LNCaP clone FGC (cell line): Measurements from ENCODE around the gene ID2.

Experiments
- DNase-seq: peaks from one replicate; pipeline ENCODE4 v3.0.0-alpha.2; 2011; ENCODE audit warnings: low read depth
- H3K4me3 ChIP-seq: 2 replicates; pipeline ENCODE4 v1.5.1; 2011; ENCODE audit warnings: mild to moderate bottlenecking, low read depth, low read length, control low read depth
- TF ChIP-seq, protein P1 (sequence below): IDR thresholded peaks from 2 replicates; pipeline ENCODE4 v1.5.1; 2012; ENCODE audit warnings: mild to moderate bottlenecking; ENCODE audit not compliant: control insufficient read depth, insufficient read depth; ENCODE audit errors: extremely low read depth

The ID2 gene

DNA sequence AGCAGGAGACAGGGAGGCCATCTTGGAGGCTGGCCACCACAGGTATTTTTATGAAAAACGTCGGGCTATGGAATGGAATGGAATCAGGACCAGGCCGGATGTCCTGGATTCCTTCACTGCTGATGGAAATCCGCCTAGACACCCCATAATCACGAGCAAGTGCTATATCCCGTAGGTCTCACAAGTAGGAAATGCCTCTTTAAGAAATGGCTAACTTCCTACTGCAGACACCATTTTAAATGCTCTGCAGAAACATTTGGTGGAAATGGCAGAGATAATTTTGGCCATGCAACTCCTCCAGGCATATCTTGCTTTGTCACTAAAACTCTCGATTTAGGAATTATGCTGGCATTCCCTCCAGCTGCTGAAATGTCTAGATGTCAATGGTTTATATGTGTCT lies 18.0 kb downstream of the ID2 start:
- no peak for DNase-seq
- TF ChIP-seq, protein P1, sequence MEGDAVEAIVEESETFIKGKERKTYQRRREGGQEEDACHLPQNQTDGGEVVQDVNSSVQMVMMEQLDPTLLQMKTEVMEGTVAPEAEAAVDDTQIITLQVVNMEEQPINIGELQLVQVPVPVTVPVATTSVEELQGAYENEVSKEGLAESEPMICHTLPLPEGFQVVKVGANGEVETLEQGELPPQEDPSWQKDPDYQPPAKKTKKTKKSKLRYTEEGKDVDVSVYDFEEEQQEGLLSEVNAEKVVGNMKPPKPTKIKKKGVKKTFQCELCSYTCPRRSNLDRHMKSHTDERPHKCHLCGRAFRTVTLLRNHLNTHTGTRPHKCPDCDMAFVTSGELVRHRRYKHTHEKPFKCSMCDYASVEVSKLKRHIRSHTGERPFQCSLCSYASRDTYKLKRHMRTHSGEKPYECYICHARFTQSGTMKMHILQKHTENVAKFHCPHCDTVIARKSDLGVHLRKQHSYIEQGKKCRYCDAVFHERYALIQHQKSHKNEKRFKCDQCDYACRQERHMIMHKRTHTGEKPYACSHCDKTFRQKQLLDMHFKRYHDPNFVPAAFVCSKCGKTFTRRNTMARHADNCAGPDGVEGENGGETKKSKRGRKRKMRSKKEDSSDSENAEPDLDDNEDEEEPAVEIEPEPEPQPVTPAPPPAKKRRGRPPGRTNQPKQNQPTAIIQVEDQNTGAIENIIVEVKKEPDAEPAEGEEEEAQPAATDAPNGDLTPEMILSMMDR: no peak
- no peak overlapping the region for H3K4me3 ChIP-seq

DNA sequence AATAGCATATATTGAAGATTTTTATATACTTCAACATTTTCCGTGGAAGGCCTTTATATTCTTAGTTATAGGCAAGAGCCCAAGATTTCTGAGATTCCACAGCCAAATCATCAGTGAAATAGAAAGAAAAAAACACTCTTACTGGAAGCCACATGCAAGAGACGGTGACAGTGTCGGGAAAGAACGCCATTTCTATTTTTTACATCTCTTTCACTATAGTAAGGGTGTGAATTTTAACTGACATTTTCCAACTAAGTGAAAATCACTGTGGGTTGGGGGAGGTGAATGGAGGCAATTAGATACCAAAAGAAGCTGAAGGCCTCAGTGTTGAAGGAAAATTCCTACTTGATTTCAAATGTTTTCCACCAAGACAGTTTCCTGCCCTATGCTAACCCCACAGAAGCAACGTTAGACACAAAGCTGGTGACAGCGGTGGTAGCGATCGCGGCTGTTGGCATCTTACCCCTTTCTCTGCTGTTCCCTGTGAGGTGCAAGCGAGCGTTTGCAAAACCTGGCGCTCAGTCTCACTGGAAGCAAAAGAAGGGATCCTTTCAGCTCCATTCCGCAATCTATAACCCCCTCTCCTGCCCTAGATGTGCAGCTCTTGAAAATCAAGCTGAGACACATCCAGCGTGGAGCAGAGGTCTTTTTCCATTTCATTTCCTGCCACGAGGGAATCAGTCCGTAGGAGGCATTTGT lies 20.0 kb downstream of the ID2 start:
- TF ChIP-seq, protein P1: no peak
- H3K4me3 ChIP-seq: no peak overlapping the region
- DNase-seq: no peak

DNA sequence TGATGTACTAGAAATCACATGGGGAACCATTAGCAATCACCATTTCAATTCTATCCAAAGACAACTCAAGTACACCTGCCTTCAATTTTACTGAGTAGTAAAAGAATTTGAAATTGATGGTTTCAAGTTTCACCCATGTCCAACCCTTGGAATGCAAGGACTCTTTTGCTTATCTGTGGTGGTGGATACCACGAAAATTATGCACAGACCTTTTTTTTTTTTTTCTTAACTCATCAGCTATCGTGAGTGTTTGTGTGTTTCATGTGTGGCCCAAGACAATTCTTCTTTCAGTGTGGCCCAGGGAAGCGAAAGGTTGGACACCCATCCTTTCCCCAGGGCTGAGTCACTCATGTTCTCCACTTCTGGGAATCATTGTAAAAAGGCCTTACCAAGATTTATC lies 23.1 kb downstream of the ID2 start:
- TF ChIP-seq, protein P1: no peak
- no peak for DNase-seq
- H3K4me3 ChIP-seq: no peak overlapping the region

DNA sequence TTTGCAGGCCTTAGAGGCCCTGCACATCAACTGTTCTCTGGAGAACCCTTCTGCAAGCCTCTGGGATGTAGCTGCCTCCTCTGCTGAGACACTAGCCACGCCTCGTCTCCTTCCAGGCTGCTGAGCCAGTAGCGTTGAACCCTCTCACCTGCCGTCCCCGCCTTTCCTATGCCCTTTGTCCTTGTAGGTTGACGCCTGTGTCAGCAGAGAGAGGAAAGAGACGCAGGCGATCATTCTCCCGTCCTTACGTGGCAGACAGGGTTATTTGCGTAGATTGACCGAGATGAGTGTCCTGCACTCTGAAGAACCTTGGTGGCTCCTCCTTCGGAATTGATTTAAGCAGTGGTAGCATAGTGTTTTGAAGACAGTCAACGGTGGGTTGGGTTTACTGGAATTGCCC lies 27.8 kb downstream of the ID2 start:
- DNase-seq: no peak

DNA sequence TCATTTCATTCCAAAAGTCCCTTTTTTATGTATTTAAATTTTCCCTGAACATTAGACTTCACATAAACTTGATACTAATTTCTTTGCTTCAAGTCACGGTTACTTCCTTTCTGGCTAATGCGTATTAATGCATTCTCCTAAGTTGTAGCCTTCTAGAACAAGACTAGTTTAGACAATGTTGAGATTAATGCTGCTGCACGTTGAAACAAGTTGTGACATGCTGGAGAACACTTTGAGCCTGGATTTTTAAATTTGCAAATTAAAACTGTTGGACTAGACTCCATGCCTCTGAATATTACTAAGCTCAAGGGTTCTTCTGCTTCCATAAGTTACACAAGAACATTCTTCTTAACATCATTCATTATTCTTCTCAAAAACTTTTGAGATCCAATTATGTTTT lies 29.1 kb downstream of the ID2 start:
- no peak overlapping the region for H3K4me3 ChIP-seq
- no peak for DNase-seq
- TF ChIP-seq, protein P1: no peak

More for the DNA sequence above, 27.8 kb downstream of the ID2 start:
- TF ChIP-seq, protein P1: no peak
- no peak overlapping the region for H3K4me3 ChIP-seq

DNA sequence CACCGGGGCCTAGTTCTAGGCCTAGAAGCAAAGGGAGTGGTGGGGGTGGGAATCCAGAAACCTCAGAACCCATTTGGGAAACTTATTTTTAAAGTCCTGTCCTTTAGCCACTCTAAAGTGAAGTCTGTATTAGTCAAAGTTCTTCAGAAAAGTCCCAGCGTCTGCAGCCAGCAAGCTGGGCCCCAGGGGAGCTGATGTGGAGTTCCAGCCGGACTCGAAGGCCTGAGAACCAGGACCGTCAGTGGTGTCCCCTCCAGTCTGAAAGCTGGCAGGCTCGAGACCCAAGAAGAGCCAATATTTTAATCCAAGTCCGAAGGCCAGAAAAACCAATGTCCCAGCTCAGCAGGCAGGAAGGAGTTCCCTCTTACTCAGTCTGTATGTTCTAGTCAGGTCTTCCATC lies 32.4 kb downstream of the ID2 start:
- TF ChIP-seq, protein P1: no peak
- H3K4me3 ChIP-seq: no peak overlapping the region

DNA sequence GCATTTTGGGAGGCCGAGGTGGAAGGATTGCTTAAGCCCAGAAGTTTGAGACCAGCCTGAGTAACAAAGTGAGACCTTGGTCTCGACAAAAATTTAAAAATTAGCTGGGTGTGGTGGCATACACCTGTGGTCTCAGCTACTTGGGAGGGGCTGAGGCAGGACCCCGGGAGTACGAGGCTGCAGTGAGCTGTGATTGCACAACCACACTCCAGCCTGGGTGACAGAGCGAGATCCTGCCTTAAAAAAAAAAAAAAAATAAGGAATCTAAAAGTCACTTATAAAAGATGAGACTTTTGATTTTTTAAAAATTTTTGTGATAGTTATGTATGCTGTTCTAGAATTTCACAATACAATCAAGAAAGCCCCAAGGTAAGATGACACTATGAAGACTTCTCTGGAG lies 33.1 kb downstream of the ID2 start:
- TF ChIP-seq, protein P1: no peak
- no peak overlapping the region for H3K4me3 ChIP-seq
- DNase-seq: no peak

More for the DNA sequence above, 32.4 kb downstream of the ID2 start:
- no peak for DNase-seq
